AG04450 (cell line): ENCODE data around the gene SHD. TPM values are rescaled to one million over a fixed set of nuclear protein-coding genes. Genes with fewer than 3 reads are reported as not detected.
"Not testable (repeated sequence)": the region's sequence is repeated elsewhere in the genome, so short reads cannot be mapped to it uniquely, and the experiment has no call there.

Source experiments
- CTCF ChIA-PET: fragments of 300-600, 350-600 bp; formaldehyde crosslinking; extraction: SDS; loops from one replicate; lab custom pipeline; 2022; ENCODE audit warnings: antibody characterized with exemption, inconsistent platforms; lab: Charles Lee
- POLR2A ChIA-PET: fragments of 350-600 bp; formaldehyde crosslinking; extraction: SDS; loops from one replicate; lab custom pipeline; 2021; ENCODE audit warnings: antibody characterized with exemption, inconsistent platforms; lab: Yijun Ruan, JAX
- DNase-seq: peaks from one replicate; pipeline ENCODE4 v3.0.0-alpha.2; 2011; ENCODE audit warnings: low read depth, low spot score
- H3K27ac ChIP-seq: one replicate; pipeline ENCODE4 v1.5.1; 2012; ENCODE audit warnings: low read depth, low read length, control low read depth
- H3K27me3 ChIP-seq: one replicate; pipeline ENCODE4 v1.6.0; 2012; ENCODE audit warnings: low read length; ENCODE audit not compliant: control insufficient read depth, insufficient read depth
- H3K4me3 ChIP-seq: 2 replicates; pipeline ENCODE4 v1.5.1; 2011; ENCODE audit warnings: mild to moderate bottlenecking, low read depth, low read length, control low read depth
- H3K9me3 ChIP-seq: 2 replicates; pipeline ENCODE4 v1.5.1; 2012; ENCODE audit warnings: low read length; ENCODE audit not compliant: control insufficient read depth, insufficient read depth
- polyA plus RNA-seq: library from polyadenylated mRNA; depleted of rRNA; stranded (reverse); fragments of >200 nt; gene quantifications from 2 replicates; pipeline ENCODE4 v1.2.3, GENCODE V29; 2011
- TF ChIP-seq, protein P1 (sequence below): IDR thresholded peaks from 2 replicates; pipeline ENCODE4 v1.5.1; 2011; ENCODE audit warnings: low read depth, low read length, control low read depth, inconsistent platforms

Gene SHD
- polyA plus RNA-seq, 1 experiment: not detected

DNA sequence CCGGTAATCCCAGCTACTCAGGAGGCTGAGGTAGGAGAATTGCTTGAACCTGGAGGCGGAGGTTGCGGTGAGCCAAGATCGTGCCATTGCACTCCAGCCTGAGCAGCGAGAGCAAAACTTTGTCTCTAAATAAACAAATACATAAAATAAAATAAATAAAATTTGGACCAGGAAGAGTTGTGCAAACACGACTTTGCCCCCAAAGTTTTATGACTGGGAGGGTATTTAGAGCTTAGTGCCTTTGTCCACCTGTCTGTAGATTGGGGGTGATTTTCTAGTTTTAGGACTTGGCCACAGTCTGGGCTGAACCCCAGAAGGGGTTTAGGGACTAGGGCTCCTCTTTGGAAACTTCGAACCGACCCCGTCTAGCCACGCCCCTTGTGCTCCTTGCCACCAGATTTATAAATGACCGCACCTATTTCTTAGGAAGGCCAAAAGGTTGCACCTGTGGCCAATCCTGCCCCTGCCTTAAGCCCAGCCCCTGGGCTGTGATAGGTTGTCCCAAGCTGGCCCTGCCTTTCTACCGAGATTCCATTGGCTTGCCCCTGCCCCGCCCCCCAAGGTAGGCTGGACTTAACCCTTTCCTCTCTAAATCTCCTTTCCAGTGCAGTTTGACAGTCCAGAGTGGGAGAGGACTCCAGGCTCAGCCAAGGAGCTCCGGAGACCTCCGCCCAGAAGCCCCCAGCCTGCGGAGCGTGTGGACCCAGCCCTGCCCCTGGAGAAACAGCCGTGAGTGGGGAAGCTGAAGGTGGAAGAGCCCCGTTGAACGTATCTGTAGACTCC is 5.3 kb downstream of the SHD start:
- ChIA-PET POLR2A (interaction anchor here (0.5 to 0.6 kb wide), 2 partner anchors 44 to 186 kb away, joined by 3 to 6 read pairs; no protein-coding TSS in a partner anchor), CTCF (interaction anchor here (0.5 to 0.6 kb wide), 2 partner anchors 63 to 145 kb away, joined by 3 to 8 read pairs; no protein-coding TSS in a partner anchor)
- Histone ChIP-seq H3K27ac (no peak overlapping the region), H3K27me3 (peaks cover 30% of the 10 kb centered on the region), H3K4me3 (no peak overlapping the region), H3K9me3 (peaks cover 3% of the 10 kb centered on the region; the same call in 1 of the 2 replicates)
- TF ChIP-seq, protein P1, sequence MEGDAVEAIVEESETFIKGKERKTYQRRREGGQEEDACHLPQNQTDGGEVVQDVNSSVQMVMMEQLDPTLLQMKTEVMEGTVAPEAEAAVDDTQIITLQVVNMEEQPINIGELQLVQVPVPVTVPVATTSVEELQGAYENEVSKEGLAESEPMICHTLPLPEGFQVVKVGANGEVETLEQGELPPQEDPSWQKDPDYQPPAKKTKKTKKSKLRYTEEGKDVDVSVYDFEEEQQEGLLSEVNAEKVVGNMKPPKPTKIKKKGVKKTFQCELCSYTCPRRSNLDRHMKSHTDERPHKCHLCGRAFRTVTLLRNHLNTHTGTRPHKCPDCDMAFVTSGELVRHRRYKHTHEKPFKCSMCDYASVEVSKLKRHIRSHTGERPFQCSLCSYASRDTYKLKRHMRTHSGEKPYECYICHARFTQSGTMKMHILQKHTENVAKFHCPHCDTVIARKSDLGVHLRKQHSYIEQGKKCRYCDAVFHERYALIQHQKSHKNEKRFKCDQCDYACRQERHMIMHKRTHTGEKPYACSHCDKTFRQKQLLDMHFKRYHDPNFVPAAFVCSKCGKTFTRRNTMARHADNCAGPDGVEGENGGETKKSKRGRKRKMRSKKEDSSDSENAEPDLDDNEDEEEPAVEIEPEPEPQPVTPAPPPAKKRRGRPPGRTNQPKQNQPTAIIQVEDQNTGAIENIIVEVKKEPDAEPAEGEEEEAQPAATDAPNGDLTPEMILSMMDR: no peak
- no peak for DNase-seq

DNA sequence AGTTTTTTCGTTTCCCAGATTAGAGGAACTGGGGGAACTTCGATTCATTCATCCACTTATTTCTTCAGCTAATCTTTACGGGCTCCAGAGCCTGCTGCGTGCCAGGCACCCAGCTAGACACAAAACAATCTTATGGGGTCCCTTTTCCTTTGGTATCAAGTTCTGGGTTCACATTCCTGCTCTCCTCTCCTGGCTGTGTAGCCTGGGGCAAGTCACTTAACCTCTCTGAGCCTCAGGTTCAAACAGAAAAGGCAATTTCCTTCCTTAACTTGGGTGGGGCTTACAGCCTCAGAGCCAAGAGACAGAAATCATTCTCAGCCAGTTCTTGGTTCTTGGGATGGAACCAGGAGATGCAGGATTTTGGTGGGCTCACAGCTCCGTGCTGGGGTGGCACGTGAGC is 5.9 kb downstream of the SHD start:
- peaks cover 24% of the 10 kb centered on the region for H3K27me3 ChIP-seq
- DNase-seq: no peak
- no peak overlapping the region for H3K4me3 ChIP-seq
- H3K9me3 ChIP-seq: peaks cover 1% of the 10 kb centered on the region; the same call in 1 of the 2 replicates
- TF ChIP-seq, protein P1: no peak
- ChIA-PET POLR2A (interaction anchor here (0.6 to 0.7 kb wide), 2 partner anchors 17 to 19 kb away, joined by 3 to 8 read pairs; partner anchors contain the start of gene FSD1), CTCF (interaction anchor here (0.5 kb wide), 1 partner anchor 63 kb away, joined by 3 read pairs; no protein-coding TSS in a partner anchor)
- H3K27ac ChIP-seq: no peak overlapping the region

DNA sequence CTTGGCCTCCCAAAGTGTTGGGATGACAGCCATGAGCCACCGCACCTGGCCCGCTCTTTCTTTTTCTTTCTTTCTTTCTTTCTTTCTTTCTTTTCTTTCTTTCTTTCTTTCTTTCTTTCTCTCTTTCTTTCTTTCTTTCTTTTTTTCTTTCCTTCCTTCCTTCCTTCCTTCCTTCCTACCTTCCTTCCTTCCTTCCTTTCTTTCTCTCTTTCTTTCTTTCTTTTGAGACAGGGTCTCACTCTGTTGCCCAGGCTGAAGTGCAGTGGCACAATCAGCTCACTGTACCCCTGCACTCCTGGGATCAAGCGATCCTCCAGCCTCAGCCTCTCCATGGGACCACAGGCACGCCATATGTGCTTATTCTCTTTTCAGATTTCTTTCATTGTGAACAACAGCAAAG is 7.1 kb downstream of the SHD start:
- H3K9me3 ChIP-seq, H3K4me3 ChIP-seq, DNase-seq, H3K27ac ChIP-seq, CTCF ChIA-PET, POLR2A ChIA-PET: not testable (repeated sequence)
- H3K27me3 ChIP-seq: peaks cover 23% of the 10 kb centered on the region

DNA sequence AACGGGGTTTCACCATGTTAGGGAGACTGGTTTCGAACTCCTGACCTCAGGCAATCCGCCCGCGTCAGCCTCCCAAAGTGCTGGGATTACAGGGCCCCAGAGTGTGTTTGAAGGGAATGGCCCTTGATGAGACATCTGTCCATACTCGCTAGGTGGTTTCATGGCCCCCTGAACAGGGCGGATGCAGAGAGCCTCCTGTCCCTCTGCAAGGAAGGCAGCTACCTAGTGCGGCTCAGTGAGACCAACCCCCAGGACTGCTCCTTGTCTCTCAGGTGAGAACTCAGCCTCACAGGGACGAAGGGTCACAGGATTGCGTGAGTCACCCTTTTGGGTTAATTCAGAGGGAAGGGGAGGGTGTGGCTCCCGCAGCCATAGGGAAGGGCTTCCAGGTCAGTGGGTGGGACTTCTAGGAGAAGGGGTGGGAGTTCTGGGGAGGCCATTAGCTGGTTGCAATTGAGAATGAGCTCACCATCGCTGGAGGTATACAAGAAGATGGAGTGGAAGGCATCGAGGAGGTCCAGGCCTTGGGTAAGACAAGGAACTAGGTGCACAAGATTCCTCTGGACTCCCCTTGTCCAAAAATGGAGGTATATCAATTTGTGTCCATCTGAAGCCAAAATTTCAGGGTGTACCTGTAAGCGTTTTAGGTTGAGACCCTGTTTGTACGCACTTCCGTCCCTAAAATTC is 9.2 kb downstream of the SHD start:
- ChIA-PET POLR2A (no interaction called here), CTCF (no interaction called here)
- no peaks in the 10 kb centered on the region; the same call in 1 of the 2 replicates for H3K9me3 ChIP-seq
- no peak overlapping the region for H3K4me3 ChIP-seq
- no peak overlapping the region for H3K27ac ChIP-seq
- DNase-seq: no peak
- peaks cover 15% of the 10 kb centered on the region for H3K27me3 ChIP-seq
- TF ChIP-seq, protein P1: no peak

DNA sequence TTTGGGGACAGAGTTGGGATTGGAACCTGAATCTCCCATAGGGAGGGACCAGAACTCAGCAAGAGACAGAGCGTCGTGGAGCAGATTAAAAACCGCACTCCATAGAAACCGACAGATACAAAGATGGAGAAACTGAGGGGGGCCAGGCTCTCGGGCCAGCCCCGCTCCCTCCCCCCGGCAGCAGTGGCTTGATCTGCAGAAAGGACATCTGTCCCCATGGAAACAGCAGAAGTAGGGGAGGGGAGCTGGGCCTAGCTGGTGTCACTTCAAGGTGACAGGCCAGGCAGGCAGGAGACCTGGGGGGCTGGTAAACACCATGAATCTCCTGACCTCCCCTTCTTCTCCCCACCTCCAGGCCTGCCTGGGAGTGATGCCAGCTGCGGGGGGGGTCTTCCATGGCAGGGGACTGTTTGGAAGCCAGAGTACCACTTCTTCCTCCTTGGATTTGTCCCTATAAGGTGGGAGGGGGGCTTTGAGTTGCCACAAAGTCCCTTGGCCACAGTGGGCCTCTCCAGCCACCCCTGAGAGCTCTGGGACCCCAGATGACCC is 12.2 kb downstream of the SHD start:
- H3K27ac ChIP-seq: no peak overlapping the region
- peaks cover 4% of the 10 kb centered on the region for H3K27me3 ChIP-seq
- CTCF ChIA-PET: no interaction called here
- TF ChIP-seq, protein P1: no peak
- H3K9me3 ChIP-seq: no peaks in the 10 kb centered on the region; the same call in 1 of the 2 replicates
- POLR2A ChIA-PET: no interaction called here
- no peak for DNase-seq
- H3K4me3 ChIP-seq: no peak overlapping the region
